Activated naive CD8-positive, alpha-beta T cell treated with anti-CD3 and anti-CD28 coated beads, Interleukin-2, amount 10 ng/mL, durations not matched to agents 7 days and 5 days (primary cell): ENCODE data around the gene MBIP. TPM values are rescaled to one million over a fixed set of nuclear protein-coding genes. Genes with fewer than 3 reads are reported as not detected.
"Not testable (repeated sequence)": the region's sequence is repeated elsewhere in the genome, so short reads cannot be mapped to it uniquely, and the experiment has no call there.

ENCODE experiments used
- ATAC-seq: fragments of 150-1000 bp; cut with Tn5 transposase; one replicate; pipeline ENCODE4 v1.10.0; 2021; ENCODE audit warnings: low read depth, moderate library complexity
- POLR2A ChIA-PET: fragments of 350-600 bp; sonication (Branson Sonifier 250); formaldehyde crosslinking; loops from one replicate; lab custom pipeline; 2021; ENCODE audit warnings: antibody characterized with exemption; lab: Charles Lee
- DNase-seq: peaks from one replicate; pipeline ENCODE4 v3.0.0; 2021
- H3K27ac Mint-ChIP-seq: one replicate; pipeline ENCODE4 v1.8.0; 2022; ENCODE audit warnings: mild to moderate bottlenecking, mixed read lengths
- H3K27me3 Mint-ChIP-seq: one replicate; pipeline ENCODE4 v1.8.0; 2022; ENCODE audit warnings: mild to moderate bottlenecking, moderate library complexity, mixed read lengths
- H3K36me3 Mint-ChIP-seq: one replicate; pipeline ENCODE4 v1.8.0; 2021; ENCODE audit warnings: mild to moderate bottlenecking, mixed read lengths
- H3K4me1 Mint-ChIP-seq: one replicate; pipeline ENCODE4 v1.8.0; 2021; ENCODE audit warnings: mixed read lengths
- H3K4me3 Mint-ChIP-seq: one replicate; pipeline ENCODE4 v1.8.0; 2022; ENCODE audit warnings: mild to moderate bottlenecking, moderate library complexity, mixed read lengths
- H3K9me3 Mint-ChIP-seq: one replicate; pipeline ENCODE4 v1.8.0; 2021; ENCODE audit warnings: mixed read lengths
- total RNA-seq, 2 experiments: library from RNA; stranded (reverse); gene quantifications; one replicate each; pipeline ENCODE4 v1.2.3, GENCODE V29; 2021

The MBIP gene
- total RNA-seq = 10 to 100 TPM; 21.1 to 24.5 TPM

- no peaks in the 10 kb centered on the region for H3K9me3 Mint-ChIP-seq
Observed at GRCh38 chr14:36320200-36320896, at the start of gene MBIP. Gene MBIP (minus strand): TSS chr14:36320637. CDS start chr14:36320588, 49 bp downstream.

GRCh38 chr14:36367985-36368774 lies 47.7 kb upstream of the MBIP start:
- POLR2A ChIA-PET = no interaction called here
- no peak overlapping the region for H3K4me3 Mint-ChIP-seq
- H3K36me3 Mint-ChIP-seq = no peaks in the 10 kb centered on the region
- no peaks in the 10 kb centered on the region for H3K4me1 Mint-ChIP-seq
- no peak for ATAC-seq
- H3K9me3 Mint-ChIP-seq = no peaks in the 10 kb centered on the region
- DNase-seq = no peak
- peaks cover 16% of the 10 kb centered on the region for H3K27me3 Mint-ChIP-seq
- no peak overlapping the region for H3K27ac Mint-ChIP-seq

More at GRCh38 chr14:36320200-36320896, at the start of gene MBIP:
- Mint-ChIP-seq H3K36me3 (peaks cover 5% of the 10 kb centered on the region), H3K27me3 (peaks cover 3% of the 10 kb centered on the region), H3K27ac (peak within 1 kb of the TSS; percentile 91), H3K4me3 (peak within 1 kb of the TSS; percentile 89), H3K4me1 (peaks cover 16% of the 10 kb centered on the region)
- POLR2A ChIA-PET = interaction anchor here (0.6 kb wide), 2 partner anchors 150 to 218 kb away, joined by 3 to 4 read pairs; no protein-coding TSS in a partner anchor
- ATAC-seq (peak; percentile 98), DNase-seq (peak; percentile 69)

GRCh38 chr14:36365766-36366165 lies 45.3 kb upstream of the MBIP start:
- Mint-ChIP-seq H3K4me1 (peaks cover 1% of the 10 kb centered on the region), H3K9me3 (no peaks in the 10 kb centered on the region), H3K36me3 (no peaks in the 10 kb centered on the region), H3K27ac (no peak overlapping the region), H3K4me3 (no peak overlapping the region), H3K27me3 (peaks cover 16% of the 10 kb centered on the region)
- no peak for DNase-seq
- POLR2A ChIA-PET = no interaction called here
- ATAC-seq = no peak

- Mint-ChIP-seq H3K4me3 (no peak overlapping the region), H3K27me3 (peaks cover 16% of the 10 kb centered on the region), H3K9me3 (no peaks in the 10 kb centered on the region), H3K36me3 (no peaks in the 10 kb centered on the region), H3K4me1 (peaks cover 1% of the 10 kb centered on the region), H3K27ac (no peak overlapping the region)
- DNase-seq = no peak
- ATAC-seq = no peak
- POLR2A ChIA-PET = no interaction called here
Observed at GRCh38 chr14:36363704-36364103, 43.3 kb upstream of the MBIP start.

- POLR2A ChIA-PET = no interaction called here
- Mint-ChIP-seq H3K9me3 (no peaks in the 10 kb centered on the region), H3K4me1 (peaks cover 1% of the 10 kb centered on the region), H3K4me3 (no peak overlapping the region), H3K36me3 (no peaks in the 10 kb centered on the region), H3K27me3 (peaks cover 15% of the 10 kb centered on the region), H3K27ac (no peak overlapping the region)
- DNase-seq (no peak), ATAC-seq (no peak)
Observed at GRCh38 chr14:36362648-36363047, 42.2 kb upstream of the MBIP start.

- H3K9me3 Mint-ChIP-seq = peaks cover 1% of the 10 kb centered on the region
- DNase-seq (no peak), ATAC-seq (no peak)
- H3K27me3 Mint-ChIP-seq = peaks cover 10% of the 10 kb centered on the region
- H3K4me1 Mint-ChIP-seq = peaks cover 1% of the 10 kb centered on the region
- no peak overlapping the region for H3K4me3 Mint-ChIP-seq
- H3K27ac Mint-ChIP-seq = no peak overlapping the region
- no peaks in the 10 kb centered on the region for H3K36me3 Mint-ChIP-seq
- POLR2A ChIA-PET = no interaction called here
Observed at GRCh38 chr14:36361210-36361853, 40.9 kb upstream of the MBIP start.

GRCh38 chr14:36356862-36357261 lies 36.4 kb upstream of the MBIP start:
- no peaks in the 10 kb centered on the region for H3K27me3 Mint-ChIP-seq
- no peak for DNase-seq
- ATAC-seq = no peak

GRCh38 chr14:36346052-36346451 lies 25.6 kb upstream of the MBIP start:
- DNase-seq = no peak
- H3K27me3 Mint-ChIP-seq = peaks cover 6% of the 10 kb centered on the region
- no peaks in the 10 kb centered on the region for H3K9me3 Mint-ChIP-seq
- no peak overlapping the region for H3K4me3 Mint-ChIP-seq
- ATAC-seq = no peak
- no peaks in the 10 kb centered on the region for H3K36me3 Mint-ChIP-seq
- H3K4me1 Mint-ChIP-seq = no peaks in the 10 kb centered on the region
- POLR2A ChIA-PET = no interaction called here
- H3K27ac Mint-ChIP-seq = no peak overlapping the region

More at GRCh38 chr14:36356862-36357261, 36.4 kb upstream of the MBIP start:
- H3K4me1 Mint-ChIP-seq = peaks cover 1% of the 10 kb centered on the region
- H3K36me3 Mint-ChIP-seq = no peaks in the 10 kb centered on the region
- no peak overlapping the region for H3K27ac Mint-ChIP-seq
- H3K9me3 Mint-ChIP-seq = peaks cover 5% of the 10 kb centered on the region
- POLR2A ChIA-PET = no interaction called here
- H3K4me3 Mint-ChIP-seq = no peak overlapping the region

- ATAC-seq (no peak), DNase-seq (no peak)
- no peak overlapping the region for H3K4me3 Mint-ChIP-seq
- no peaks in the 10 kb centered on the region for H3K4me1 Mint-ChIP-seq
- H3K36me3 Mint-ChIP-seq = no peaks in the 10 kb centered on the region
- no peak overlapping the region for H3K27ac Mint-ChIP-seq
- H3K27me3 Mint-ChIP-seq = peaks cover 15% of the 10 kb centered on the region
- POLR2A ChIA-PET = no interaction called here
- H3K9me3 Mint-ChIP-seq = no peaks in the 10 kb centered on the region
Observed at GRCh38 chr14:36344211-36344610, 23.8 kb upstream of the MBIP start.

GRCh38 chr14:36341811-36342210 lies 21.4 kb upstream of the MBIP start:
- peaks cover 20% of the 10 kb centered on the region for H3K27me3 Mint-ChIP-seq
- POLR2A ChIA-PET, H3K9me3 Mint-ChIP-seq, H3K36me3 Mint-ChIP-seq, H3K4me1 Mint-ChIP-seq, H3K27ac Mint-ChIP-seq, DNase-seq, H3K4me3 Mint-ChIP-seq, ATAC-seq: not testable (repeated sequence)

- ATAC-seq (no peak), DNase-seq (no peak)
- H3K4me3 Mint-ChIP-seq = no peak overlapping the region
- H3K36me3 Mint-ChIP-seq = no peaks in the 10 kb centered on the region
- H3K27ac Mint-ChIP-seq = no peak overlapping the region
- POLR2A ChIA-PET = no interaction called here
- no peaks in the 10 kb centered on the region for H3K9me3 Mint-ChIP-seq
- H3K4me1 Mint-ChIP-seq = no peaks in the 10 kb centered on the region
- peaks cover 23% of the 10 kb centered on the region for H3K27me3 Mint-ChIP-seq
Observed at GRCh38 chr14:36340276-36340890, 19.9 kb upstream of the MBIP start.

- POLR2A ChIA-PET = no interaction called here
Observed at GRCh38 chr14:36339816-36340215, 19.4 kb upstream of the MBIP start.

GRCh38 chr14:36333119-36333518 lies 12.7 kb upstream of the MBIP start:
- Mint-ChIP-seq H3K36me3 (no peaks in the 10 kb centered on the region), H3K27me3 (peaks cover 24% of the 10 kb centered on the region), H3K9me3 (no peaks in the 10 kb centered on the region), H3K4me1 (no peaks in the 10 kb centered on the region), H3K4me3 (no peak overlapping the region), H3K27ac (no peak overlapping the region)
- DNase-seq = no peak
- POLR2A ChIA-PET = no interaction called here
- no peak for ATAC-seq

More at GRCh38 chr14:36339816-36340215, 19.4 kb upstream of the MBIP start:
- peaks cover 28% of the 10 kb centered on the region for H3K27me3 Mint-ChIP-seq
- no peak for ATAC-seq
- DNase-seq = no peak
- no peak overlapping the region for H3K4me3 Mint-ChIP-seq
- no peaks in the 10 kb centered on the region for H3K4me1 Mint-ChIP-seq
- no peaks in the 10 kb centered on the region for H3K9me3 Mint-ChIP-seq
- H3K36me3 Mint-ChIP-seq = no peaks in the 10 kb centered on the region
- no peak overlapping the region for H3K27ac Mint-ChIP-seq
